T-helper 17 cell (primary cell): ENCODE measurements around the gene BSPRY. TPM values are rescaled to one million over a fixed set of nuclear protein-coding genes. Genes with fewer than 3 reads are reported as not detected.

Experiments
- ATAC-seq: fragments of 150-1000 bp; cut with Tn5 transposase; 2 replicates; pipeline ENCODE4 v1.10.0; 2021; ENCODE audit warnings: mild to moderate bottlenecking, moderate library complexity
- DNase-seq, 3 donors: peaks; one replicate each; pipeline versions ENCODE4 v3.0.0 to v3.0.0-alpha.2; 2020 to 2021
- H3K9me3 ChIP-seq: one replicate; pipeline ENCODE4 v1.7.0; 2013; ENCODE audit warnings: low read length, mild to moderate bottlenecking; ENCODE audit not compliant: control insufficient read depth, poor library complexity, severe bottlenecking
- H3K27ac Mint-ChIP-seq: one replicate; pipeline ENCODE4 v1.8.0; 2022; ENCODE audit warnings: mild to moderate bottlenecking, moderate library complexity, mixed read lengths
- H3K27me3 Mint-ChIP-seq: one replicate; pipeline ENCODE4 v1.8.0; 2022; ENCODE audit warnings: mixed read lengths
- H3K36me3 Mint-ChIP-seq: one replicate; pipeline ENCODE4 v1.8.0; 2022; ENCODE audit warnings: low read depth, mixed read lengths
- H3K4me1 Mint-ChIP-seq: one replicate; pipeline ENCODE4 v1.8.0; 2022; ENCODE audit warnings: mild to moderate bottlenecking, mixed read lengths
- H3K4me3 Mint-ChIP-seq: one replicate; pipeline ENCODE4 v1.8.0; 2022; ENCODE audit warnings: mild to moderate bottlenecking, moderate library complexity, mixed read lengths
- total RNA-seq, 4 donors: library from RNA in 2 of 4; stranded (reverse) in 2 of 4; gene quantifications; one replicate each; pipeline ENCODE4 v1.2.3 and lab custom pipeline; 2022 to 2026

Gene BSPRY
- total RNA-seq, 2 donors from 2014 or later: 0.32 TPM; not detected in 1

DNA sequence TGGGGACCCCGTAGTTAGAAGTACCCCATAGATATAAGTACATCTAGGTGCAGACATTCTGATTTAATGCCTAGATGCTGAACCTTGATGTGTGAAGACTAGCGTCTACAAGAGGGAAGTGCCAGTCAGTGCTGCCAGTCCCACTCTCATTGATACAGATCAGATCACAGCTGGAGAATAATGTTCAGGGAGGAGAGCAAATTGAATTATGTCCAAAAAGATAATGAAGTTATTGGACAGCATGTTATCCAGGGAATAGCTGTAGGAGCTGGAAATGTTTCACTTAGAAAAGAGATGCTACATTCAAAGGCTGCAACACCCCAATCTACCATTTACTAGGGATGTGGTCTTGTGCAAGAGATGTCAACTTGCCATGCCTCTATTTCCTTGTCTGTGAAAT lies 30.3 kb upstream of the BSPRY start:
- no peak for ATAC-seq
- Mint-ChIP-seq H3K4me3 (no peak overlapping the region), H3K4me1 (no peaks in the 10 kb centered on the region), H3K27ac (no peak overlapping the region), H3K27me3 (peaks cover 16% of the 10 kb centered on the region), H3K36me3 (peaks cover 2% of the 10 kb centered on the region)
- no peaks in the 10 kb centered on the region for H3K9me3 ChIP-seq
- no peak for DNase-seq

DNA sequence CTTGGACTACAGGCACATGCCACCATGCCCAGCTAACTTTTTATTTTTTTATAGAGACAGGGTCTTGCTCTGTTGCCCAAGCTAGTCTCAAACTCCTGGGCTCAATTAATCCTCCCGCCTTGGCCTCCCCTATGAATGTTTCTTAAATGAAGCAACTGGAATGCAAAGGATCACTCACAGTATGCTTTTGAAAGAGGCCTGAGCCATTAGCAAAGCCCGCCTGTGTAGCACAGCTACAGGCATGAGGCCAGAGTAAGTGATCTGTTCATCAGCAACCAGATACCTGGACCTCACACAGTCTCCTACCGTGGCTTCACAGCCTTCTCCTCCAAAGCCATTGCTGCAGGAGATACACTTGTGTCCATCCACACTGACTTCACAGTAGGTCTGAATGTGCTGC lies 29.3 kb upstream of the BSPRY start:
- peaks cover 2% of the 10 kb centered on the region for H3K36me3 Mint-ChIP-seq
- H3K9me3 ChIP-seq: no peaks in the 10 kb centered on the region
- no peaks in the 10 kb centered on the region for H3K4me1 Mint-ChIP-seq
- no peak for DNase-seq
- H3K4me3 Mint-ChIP-seq: no peak overlapping the region
- H3K27me3 Mint-ChIP-seq: peaks cover 16% of the 10 kb centered on the region
- no peak for ATAC-seq
- H3K27ac Mint-ChIP-seq: no peak overlapping the region

DNA sequence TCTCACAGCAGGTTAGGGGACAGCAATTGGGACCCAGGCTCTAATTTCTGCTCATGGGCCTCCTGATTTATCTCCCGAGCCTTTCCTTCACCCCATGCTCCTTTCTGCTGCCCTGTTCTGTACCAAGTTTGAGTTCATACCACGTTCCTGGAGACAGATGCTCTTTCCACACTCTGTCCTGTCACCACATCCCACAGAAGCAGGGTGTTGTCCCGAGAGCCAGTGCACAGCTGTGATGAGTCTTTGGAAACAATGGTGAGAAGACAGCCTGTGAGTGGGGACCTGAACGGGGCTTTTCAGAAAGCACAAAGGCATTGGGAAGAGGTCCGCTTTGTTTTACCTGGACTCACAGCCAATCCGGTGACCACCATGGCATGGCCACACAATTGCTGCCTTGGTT lies 26.7 kb upstream of the BSPRY start:
- H3K27me3 Mint-ChIP-seq: peaks cover 5% of the 10 kb centered on the region
- no peaks in the 10 kb centered on the region for H3K9me3 ChIP-seq

DNA sequence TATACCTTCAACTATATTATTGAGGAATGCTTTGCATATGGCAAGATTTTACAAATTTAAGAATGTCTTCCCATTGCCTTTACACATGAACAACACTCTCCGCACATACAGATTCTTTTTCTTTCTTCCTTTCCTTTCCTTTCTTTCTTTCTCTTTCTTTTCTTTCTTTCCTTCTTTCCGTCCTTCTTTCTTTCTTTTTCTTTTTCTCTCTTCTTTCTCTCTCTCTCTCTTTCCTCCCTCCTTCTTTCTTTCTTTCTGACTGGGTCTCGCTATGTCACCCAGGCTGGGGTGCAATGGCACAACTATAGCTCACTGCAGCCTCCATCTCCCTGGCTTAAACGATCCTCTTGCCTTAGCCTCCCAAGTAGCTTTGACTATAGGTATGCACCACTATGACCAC lies 23.1 kb upstream of the BSPRY start:
- Mint-ChIP-seq H3K4me3 (no peak overlapping the region), H3K27me3 (peaks cover 6% of the 10 kb centered on the region), H3K27ac (no peak overlapping the region), H3K4me1 (no peaks in the 10 kb centered on the region), H3K36me3 (peaks cover 6% of the 10 kb centered on the region)
- H3K9me3 ChIP-seq: no peaks in the 10 kb centered on the region
- ATAC-seq: no peak
- no peak for DNase-seq

More for the DNA sequence above, 26.7 kb upstream of the BSPRY start:
- ATAC-seq (no peak), DNase-seq (no peak)
- Mint-ChIP-seq H3K4me1 (no peaks in the 10 kb centered on the region), H3K36me3 (peaks cover 3% of the 10 kb centered on the region), H3K27ac (no peak overlapping the region), H3K4me3 (no peak overlapping the region)

DNA sequence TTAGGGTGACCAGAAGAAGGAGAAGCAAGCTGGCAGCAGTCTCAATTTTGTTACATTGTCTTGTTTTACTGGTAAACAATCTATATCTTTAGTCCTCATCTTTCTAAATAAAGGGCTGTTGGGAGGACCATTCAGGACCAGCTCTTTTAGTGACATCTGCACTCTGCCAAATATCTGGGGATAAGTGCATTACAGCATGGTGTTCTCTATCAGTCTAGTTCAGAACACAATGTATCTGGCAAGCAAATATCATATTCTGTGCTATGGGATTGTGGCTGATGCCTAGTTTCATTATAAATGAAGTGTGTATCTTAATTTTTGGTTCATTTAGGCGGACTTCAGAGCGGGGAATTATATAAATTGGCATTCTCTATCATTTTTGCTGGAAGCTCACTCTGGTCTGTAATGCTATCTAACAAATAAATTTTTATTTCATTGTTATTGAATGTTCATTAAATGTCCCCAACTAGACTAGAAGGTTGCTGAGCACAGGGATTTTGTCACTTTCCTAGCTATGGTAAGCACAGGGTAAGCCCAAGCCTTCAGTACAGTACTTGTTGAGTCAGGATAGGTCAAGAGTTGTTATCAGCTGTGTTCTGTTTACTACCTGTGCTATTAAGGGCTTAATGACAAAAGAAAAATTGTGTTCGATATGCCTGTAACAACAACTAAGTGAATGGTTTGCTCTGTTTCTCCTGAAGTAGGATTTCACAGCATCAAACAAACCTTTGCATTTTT lies 21.1 kb upstream of the BSPRY start:
- Mint-ChIP-seq H3K27ac (no peak overlapping the region), H3K4me1 (no peaks in the 10 kb centered on the region), H3K4me3 (no peak overlapping the region), H3K36me3 (peaks cover 6% of the 10 kb centered on the region), H3K27me3 (peaks cover 6% of the 10 kb centered on the region)
- no peaks in the 10 kb centered on the region for H3K9me3 ChIP-seq
- ATAC-seq (no peak), DNase-seq (no peak)

- no peak overlapping the region for H3K4me3 Mint-ChIP-seq
- no peaks in the 10 kb centered on the region for H3K4me1 Mint-ChIP-seq
- no peak for DNase-seq
- H3K27me3 Mint-ChIP-seq: peaks cover 6% of the 10 kb centered on the region
- H3K9me3 ChIP-seq: no peaks in the 10 kb centered on the region
- peaks cover 3% of the 10 kb centered on the region for H3K36me3 Mint-ChIP-seq
- ATAC-seq: no peak
- H3K27ac Mint-ChIP-seq: no peak overlapping the region
Measured at GRCh38 chr9:113331780-113332179, 17.6 kb upstream of the BSPRY start.

- Mint-ChIP-seq H3K36me3 (no peaks in the 10 kb centered on the region), H3K27me3 (peaks cover 9% of the 10 kb centered on the region), H3K4me1 (peaks cover 14% of the 10 kb centered on the region), H3K4me3 (no peak overlapping the region), H3K27ac (no peak overlapping the region)
- ATAC-seq (no peak), DNase-seq (no peak)
- H3K9me3 ChIP-seq: no peaks in the 10 kb centered on the region
Measured at GRCh38 chr9:113337714-113338113, 11.6 kb upstream of the BSPRY start.

DNA sequence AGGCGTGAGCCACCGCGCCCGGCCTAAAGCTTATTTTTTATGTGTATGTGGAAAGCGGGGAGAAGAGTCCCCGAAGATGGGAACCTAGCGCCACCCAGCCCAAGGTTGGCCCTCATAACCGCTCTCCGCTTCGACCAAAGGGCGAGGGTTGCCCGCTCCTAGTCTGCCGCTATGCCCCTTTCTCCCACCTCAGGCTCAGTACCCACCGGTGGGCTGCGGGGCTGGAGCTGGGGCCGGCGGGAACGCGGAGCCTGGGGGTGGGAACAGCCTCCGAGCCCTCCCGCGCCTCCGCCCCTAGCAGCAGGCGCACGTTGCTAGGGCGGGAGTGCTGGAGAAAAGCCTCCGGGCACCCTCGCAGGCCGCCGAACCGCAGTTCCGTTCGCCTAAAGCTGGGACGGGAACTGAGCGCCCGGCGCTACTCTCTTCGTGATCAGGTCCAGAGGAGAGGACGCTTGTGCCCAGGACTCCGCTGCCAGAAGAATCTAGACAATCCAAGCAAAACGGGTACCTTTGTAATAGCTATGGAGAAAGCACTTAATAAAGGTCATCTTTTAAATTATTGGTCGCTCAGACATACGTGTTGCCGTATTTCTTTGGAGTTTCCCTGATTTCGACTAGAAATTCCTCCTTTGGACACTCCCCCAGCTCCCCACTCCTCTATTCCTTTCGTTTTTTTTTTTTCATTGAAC lies 9.2 kb upstream of the BSPRY start, which contains the start of gene WDR31:
Gene WDR31, minus strand, starts transcription at position 265 of the 689 bp plus-strand sequence. CDS start 8,253 bp downstream, outside the sequence.
- Mint-ChIP-seq H3K36me3 (no peaks in the 10 kb centered on the region), H3K27ac (peak within 1 kb of the TSS; percentile 72), H3K4me1 (peaks cover 14% of the 10 kb centered on the region)

GRCh38 chr9:113341712-113342410 lies 7.5 kb upstream of the BSPRY start:
- peak overlapping the region; percentile 39 for H3K4me3 Mint-ChIP-seq
- H3K27ac Mint-ChIP-seq: peak overlapping the region; percentile 37
- H3K4me1 Mint-ChIP-seq: peaks cover 14% of the 10 kb centered on the region
- DNase-seq: no peak
- H3K27me3 Mint-ChIP-seq: peaks cover 9% of the 10 kb centered on the region
- no peaks in the 10 kb centered on the region for H3K9me3 ChIP-seq
- H3K36me3 Mint-ChIP-seq: no peaks in the 10 kb centered on the region
- ATAC-seq: no peak

More for the DNA sequence above, 9.2 kb upstream of the BSPRY start, which contains the start of gene WDR31:
- no peaks in the 10 kb centered on the region for H3K9me3 ChIP-seq
- peaks cover 9% of the 10 kb centered on the region for H3K27me3 Mint-ChIP-seq
- peak within 1 kb of the TSS; percentile 89 for H3K4me3 Mint-ChIP-seq
- ATAC-seq (peak; percentile 98), DNase-seq (peak; percentile 53 to 70 (median 54))

- DNase-seq: no peak
- H3K36me3 Mint-ChIP-seq: no peaks in the 10 kb centered on the region
- H3K4me1 Mint-ChIP-seq: peaks cover 14% of the 10 kb centered on the region
- H3K9me3 ChIP-seq: no peaks in the 10 kb centered on the region
- H3K27ac Mint-ChIP-seq: no peak overlapping the region
- H3K4me3 Mint-ChIP-seq: no peak overlapping the region
- H3K27me3 Mint-ChIP-seq: peaks cover 8% of the 10 kb centered on the region
- no peak for ATAC-seq
Measured at GRCh38 chr9:113343732-113344231, 5.6 kb upstream of the BSPRY start.

GRCh38 chr9:113345190-113345589 lies 4.2 kb upstream of the BSPRY start:
- ATAC-seq: no peak
- no peak for DNase-seq
- Mint-ChIP-seq H3K4me1 (peaks cover 9% of the 10 kb centered on the region), H3K27me3 (peaks cover 2% of the 10 kb centered on the region), H3K4me3 (no peak overlapping the region), H3K27ac (no peak overlapping the region), H3K36me3 (no peaks in the 10 kb centered on the region)
- H3K9me3 ChIP-seq: no peaks in the 10 kb centered on the region

DNA sequence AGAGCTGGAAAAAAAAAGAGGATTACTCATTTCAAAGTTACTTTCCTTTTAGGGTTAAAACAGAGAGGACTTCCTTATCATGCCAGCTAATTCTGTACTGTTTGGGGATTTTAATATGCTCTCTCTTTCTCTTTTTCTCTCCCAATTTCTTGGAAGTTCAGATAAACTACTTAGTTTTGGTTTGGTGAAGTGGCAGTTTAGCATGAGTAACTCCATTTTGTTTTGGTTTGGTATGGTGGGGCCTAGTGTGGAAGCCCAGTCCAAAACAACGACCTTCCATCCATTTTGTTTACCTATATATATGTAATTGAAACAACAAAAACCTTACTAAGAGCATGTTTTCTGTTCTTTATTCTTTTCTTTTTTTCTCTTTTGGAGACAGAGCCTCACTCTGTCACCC lies 3.7 kb upstream of the BSPRY start:
- no peak overlapping the region for H3K4me3 Mint-ChIP-seq

DNA sequence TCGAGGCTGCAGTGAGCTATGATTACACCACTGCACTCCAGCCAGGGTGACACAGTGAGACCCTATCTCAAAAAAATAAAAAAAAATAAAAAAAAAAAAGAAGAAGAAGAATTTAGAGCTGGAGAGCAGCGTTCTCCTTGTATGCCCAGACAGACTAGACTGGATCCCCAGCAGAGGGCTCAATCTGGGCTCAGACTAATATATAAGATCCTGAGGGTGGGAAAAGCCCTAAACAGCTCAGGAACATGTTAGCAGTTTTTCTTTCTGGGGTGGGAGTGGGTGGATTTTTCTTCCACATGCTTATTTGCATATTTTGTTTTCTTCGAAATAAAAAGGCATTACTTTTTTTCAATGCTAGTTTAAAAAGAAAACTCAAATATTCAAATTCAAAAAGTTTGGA lies 904 bp upstream of the BSPRY start:
- peaks cover 10% of the 10 kb centered on the region for H3K4me1 Mint-ChIP-seq
- H3K9me3 ChIP-seq: no peaks in the 10 kb centered on the region
- peaks cover 31% of the 10 kb centered on the region for H3K27me3 Mint-ChIP-seq
- H3K27ac Mint-ChIP-seq: no peak overlapping the region
- ATAC-seq (no peak), DNase-seq (no peak)
- peaks cover 4% of the 10 kb centered on the region for H3K36me3 Mint-ChIP-seq
- no peak overlapping the region for H3K4me3 Mint-ChIP-seq

More for the DNA sequence above, 3.7 kb upstream of the BSPRY start:
- ATAC-seq (no peak), DNase-seq (no peak)
- Mint-ChIP-seq H3K27me3 (peaks cover 7% of the 10 kb centered on the region), H3K36me3 (no peaks in the 10 kb centered on the region), H3K27ac (no peak overlapping the region), H3K4me1 (peaks cover 10% of the 10 kb centered on the region)
- H3K9me3 ChIP-seq: no peaks in the 10 kb centered on the region
